Upper lobe of left lung (tissue), 4 donors: Measurements from ENCODE around the gene BAIAP2L2.

Experiments used
- CTCF ChIP-seq, 6 experiments: fragments of 450-650 bp in 4 of 6; fragments of 200-600 bp in 2 of 6; sonication (generic) in 2 of 6; IDR thresholded peaks; one replicate each; pipeline ENCODE4 v1.5.1; 2016 to 2019; ENCODE audit warnings: antibody characterized with exemption in 6 of 6
- EP300 ChIP-seq, 4 donors: sonication (generic); formaldehyde crosslinking; IDR thresholded peaks; one replicate each; pipeline ENCODE4 v1.5.1; 2017; ENCODE audit warnings: antibody characterized with exemption in 4 of 4, control low read depth in 2 of 4
- POLR2A ChIP-seq, 4 donors: fragments of 450-650 bp; IDR thresholded peaks; one replicate each; pipeline ENCODE4 v1.5.1; 2016 to 2017; ENCODE audit warnings: antibody characterized with exemption in 4 of 4, mild to moderate bottlenecking in 2 of 4
- POLR2AphosphoS5 ChIP-seq, 2 donors: sonication (generic); formaldehyde crosslinking; IDR thresholded peaks; one replicate each; pipeline ENCODE4 v1.5.1; 2017; ENCODE audit warnings: antibody characterized with exemption in 2 of 2

GRCh38 chr22:38097058-38097457 lies 13.4 kb downstream of the BAIAP2L2 start:
- no peak for TF ChIP-seq POLR2AphosphoS5 (IDR thresholded peaks at IDR 0.05)
- no peak for TF ChIP-seq POLR2A (IDR thresholded peaks at IDR 0.05)
- TF ChIP-seq CTCF (IDR thresholded peaks at IDR 0.05), result no peak
- TF ChIP-seq EP300 (IDR thresholded peaks at IDR 0.05), result no peak
